Activated CD8-positive, alpha-beta memory T cell treated with anti-CD3 and anti-CD28 coated beads for 4 hours (primary cell): Measurements from ENCODE around the gene NCEH1.

Experiments
- DNase-seq, 2 donors: peaks; one replicate each; pipeline ENCODE4 v3.0.0-alpha.2; 2020; ENCODE audit warnings: low read depth in 2 of 2

Gene NCEH1

GRCh38 chr3:172644258-172644657, 66.6 kb downstream of the NCEH1 start:
- DNase-seq, result no peak

DNA sequence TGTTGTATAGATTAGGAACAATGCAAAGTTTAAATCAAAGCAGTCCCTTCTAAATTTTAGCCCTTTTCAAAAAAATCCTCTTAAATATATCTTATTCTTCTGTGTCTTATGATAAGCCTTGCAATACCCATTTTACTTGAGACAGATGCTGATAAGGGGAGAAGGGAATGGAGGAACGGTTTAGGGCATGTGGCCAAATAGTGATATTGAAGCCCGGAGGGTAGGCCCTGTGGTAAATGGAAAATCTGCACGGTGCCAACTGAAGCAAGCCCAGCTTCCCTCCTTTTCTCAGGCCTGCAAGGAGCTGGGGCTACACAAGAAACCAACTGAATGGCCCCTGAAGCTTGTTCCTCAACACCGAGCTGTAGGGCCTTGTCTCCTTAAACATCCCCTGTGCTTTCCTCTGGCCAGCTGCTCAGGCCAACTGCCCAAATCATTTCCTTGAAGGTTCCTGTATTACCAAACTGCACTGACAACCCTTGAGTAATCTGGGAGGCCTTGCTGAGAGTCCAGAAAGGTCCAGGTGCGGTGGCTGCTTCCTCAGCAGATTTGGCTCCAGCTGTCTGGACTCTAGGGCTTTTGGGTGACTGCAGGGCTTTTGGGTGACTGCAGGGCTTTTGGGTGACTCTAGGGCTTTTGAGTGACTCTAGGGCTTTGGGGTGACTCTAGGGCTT, 67.2 kb downstream of the NCEH1 start:
- no peak for DNase-seq

- DNase-seq, result no peak
Measured at GRCh38 chr3:172641291-172641690, 69.6 kb downstream of the NCEH1 start.

DNA sequence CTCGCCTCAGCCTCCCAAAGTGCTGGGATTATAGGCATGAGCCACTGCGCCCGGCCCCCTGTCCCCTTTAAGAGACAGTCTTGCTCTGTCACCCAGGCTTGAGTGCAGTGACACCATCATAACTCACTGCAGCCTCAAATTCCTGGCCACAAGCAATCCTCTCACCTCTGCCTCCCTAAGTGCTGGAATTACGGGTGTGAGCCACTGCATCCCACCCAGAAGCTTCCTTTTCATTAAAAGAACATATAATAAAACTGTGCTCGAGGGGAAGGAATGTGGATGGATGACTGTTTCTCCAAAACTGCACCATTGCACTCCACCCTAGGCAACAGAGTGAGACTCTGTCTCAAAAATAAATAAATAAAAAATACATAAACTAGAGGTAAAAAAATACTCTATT, 70.1 kb downstream of the NCEH1 start:
- no peak for DNase-seq

DNA sequence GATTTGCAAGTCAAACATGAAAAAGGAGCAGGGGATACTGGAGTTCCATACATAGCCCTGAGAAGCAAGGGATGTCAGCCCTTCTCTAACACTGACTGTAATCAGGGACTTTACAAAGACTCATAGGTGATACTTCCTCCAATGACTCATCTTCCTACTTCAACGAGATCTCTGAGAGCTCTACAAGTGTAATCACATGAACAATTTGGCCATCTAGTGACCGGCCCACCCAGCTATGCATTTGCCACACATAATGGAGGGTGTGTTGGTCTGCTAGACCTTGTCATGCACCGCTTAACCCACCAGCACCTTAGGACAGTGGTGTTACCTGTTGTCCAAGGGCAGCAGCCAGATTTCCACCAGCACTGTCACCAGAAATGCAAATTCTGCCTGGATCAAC, 75.3 kb downstream of the NCEH1 start:
- DNase-seq, result no peak

- no peak for DNase-seq
Measured at GRCh38 chr3:172634948-172635347, 75.9 kb downstream of the NCEH1 start.

GRCh38 chr3:172630316-172630715, 80.6 kb downstream of the NCEH1 start:
- DNase-seq, result no peak

GRCh38 chr3:172629470-172629869, 81.4 kb downstream of the NCEH1 start:
- DNase-seq, result no peak

- DNase-seq, result no peak
Measured at GRCh38 chr3:172627057-172627809, 83.6 kb downstream of the NCEH1 start.

DNA sequence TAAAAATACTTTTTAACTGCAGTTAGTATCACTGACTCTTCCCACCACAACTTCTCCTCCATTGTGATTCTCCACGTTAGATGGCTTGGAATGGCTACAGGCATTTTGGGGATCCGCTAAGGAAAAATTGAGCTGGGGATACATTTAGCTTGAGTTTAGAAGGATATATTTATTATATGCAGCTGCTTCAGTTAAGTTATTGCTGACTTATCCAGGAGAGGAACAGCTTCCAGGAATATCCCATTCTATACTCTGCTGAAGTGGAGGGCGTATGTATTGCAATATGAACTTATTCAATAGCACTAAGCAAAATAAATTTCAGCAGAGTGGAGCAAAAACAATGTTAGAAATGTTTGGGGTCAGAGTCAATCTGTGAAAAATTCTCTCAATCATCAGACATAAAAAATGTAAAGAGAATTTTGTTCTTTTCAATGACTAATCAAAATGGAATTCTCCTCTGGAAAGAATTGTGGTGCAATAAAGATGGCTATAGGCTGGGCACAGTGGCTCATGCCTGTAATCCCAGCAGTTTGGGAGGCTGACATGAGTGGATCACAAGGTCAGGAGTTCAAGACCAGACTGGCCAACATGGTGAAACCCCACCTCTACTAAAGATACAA, 84.7 kb downstream of the NCEH1 start:
- DNase-seq, result no peak

GRCh38 chr3:172625404-172625803, 85.5 kb downstream of the NCEH1 start:
- DNase-seq, result no peak

GRCh38 chr3:172624999-172625398, 85.9 kb downstream of the NCEH1 start:
- no peak for DNase-seq

DNA sequence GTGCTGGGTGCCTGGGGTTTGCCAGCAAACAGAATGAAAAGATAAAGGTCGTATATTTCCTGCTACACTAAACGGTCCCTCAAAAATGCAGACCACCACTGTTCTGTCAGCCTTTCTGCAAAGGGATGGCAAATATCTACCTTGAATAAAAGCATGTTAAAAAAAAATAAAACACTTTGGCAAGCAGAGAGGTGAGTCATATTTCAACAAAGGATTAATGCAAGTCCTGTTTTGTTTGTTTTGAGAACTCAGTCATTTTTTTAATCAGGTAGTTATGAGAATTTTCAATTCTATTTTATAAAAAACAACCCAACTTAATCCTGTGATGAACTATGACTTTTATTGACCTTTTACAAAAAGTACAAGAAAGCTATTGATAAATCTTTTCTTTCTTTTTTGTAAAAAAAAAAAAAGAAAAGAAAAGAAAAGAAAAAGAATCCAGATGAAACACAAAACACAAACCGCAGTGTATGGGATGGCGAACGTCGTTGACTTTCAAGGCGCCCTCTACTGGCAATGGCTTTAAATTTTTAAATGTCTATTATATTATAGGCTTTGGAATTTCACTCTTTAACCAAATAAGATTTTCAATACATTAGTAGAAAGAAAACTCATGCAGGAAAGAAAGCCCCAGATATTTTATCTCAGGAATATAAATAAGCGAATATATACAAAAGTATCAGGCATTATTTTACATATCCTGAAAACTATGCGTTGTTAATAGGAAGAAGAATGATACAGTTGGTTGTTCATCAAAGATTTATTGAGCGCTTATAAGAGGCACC, 87.8 kb downstream of the NCEH1 start:
- peak in 1 of 2 donors; percentile 5 for DNase-seq

GRCh38 chr3:172622156-172622555, 88.7 kb downstream of the NCEH1 start:
- no peak for DNase-seq

GRCh38 chr3:172617976-172618375, 92.9 kb downstream of the NCEH1 start:
- DNase-seq, result no peak

DNA sequence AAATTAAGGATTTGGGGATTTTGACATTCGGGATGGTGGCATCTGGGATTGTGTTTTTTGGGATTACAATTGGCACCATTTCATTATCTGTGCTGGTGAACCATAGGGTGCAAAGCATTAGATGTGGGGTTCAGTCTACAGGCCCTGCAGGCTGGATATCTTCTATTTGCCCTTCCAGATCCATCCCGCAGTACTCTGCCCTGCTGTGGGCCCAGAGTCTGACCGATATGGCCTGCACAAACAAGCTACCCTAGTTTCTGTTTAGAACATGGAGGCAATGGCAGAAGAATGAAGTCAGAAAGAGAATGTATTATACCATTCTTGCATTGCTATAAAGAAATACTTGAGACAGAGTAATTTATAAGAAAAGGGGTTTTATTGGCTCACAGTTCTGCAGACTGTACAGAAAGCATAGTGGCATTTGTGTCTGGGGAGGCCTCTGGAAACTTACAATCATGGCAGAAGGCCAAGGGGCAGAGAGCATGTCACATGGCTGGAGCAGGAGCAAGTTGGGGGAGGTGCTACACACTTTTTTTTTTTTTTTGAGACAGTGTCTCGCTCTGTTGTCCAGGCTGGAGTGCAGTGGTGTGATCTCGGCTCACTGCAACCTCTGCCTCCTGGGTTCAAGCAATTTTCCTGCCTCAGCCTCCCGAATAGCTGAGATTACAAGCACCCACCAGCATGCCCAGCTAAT, 93.7 kb downstream of the NCEH1 start:
- DNase-seq, result no peak

DNA sequence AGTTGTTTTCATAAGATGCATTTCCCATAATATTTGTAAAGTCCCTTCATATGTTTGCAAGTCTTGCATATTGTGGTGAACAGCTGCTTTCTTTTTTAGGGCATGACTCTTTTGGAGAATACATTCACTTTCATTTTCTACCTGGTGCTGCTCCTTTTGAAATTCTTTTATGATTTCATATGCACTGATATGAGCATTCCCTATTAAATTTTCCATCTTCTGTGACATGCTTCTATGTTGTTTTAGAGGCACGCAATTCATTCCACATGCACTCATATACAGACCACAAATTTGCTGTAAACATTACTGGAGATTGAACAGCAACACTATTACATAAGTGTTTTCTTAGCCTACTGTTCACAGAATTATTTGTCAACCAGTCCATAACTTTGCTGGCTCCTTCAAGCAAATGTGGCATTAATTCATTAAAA, 94.8 kb downstream of the NCEH1 start:
- DNase-seq, result no peak

- DNase-seq, result no peak
Measured at GRCh38 chr3:172615296-172615695, 95.6 kb downstream of the NCEH1 start.

GRCh38 chr3:172614340-172615274, 96.3 kb downstream of the NCEH1 start:
- DNase-seq, result no peak

DNA sequence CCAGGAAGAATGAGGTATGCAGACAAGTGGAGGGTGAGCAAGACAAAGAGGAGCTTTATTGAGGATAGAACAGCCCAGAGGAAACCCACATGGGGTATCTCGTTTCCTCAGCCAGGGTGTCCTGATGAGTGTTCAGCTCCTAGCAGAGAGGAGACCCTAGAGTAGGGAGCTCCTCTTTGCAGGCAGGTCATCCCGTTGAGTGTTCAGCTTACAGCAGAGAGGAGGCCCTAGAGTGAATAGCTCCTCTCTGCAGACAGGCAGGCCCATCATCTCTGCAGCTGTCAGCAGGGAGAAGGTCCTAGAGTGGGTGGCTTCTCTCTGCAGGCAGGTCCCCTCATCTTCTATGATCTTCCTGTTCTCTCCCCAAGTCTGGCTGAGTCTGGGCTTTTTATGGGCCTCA, 97.0 kb downstream of the NCEH1 start:
- no peak for DNase-seq
